Panc1 (cell line): ENCODE data around the gene PYGO2. TPM values are rescaled to one million over a fixed set of nuclear protein-coding genes. Genes with fewer than 3 reads are reported as not detected.

Source experiments
- ATAC-seq: fragments of 200-7000 bp; cut with Tn5 transposase; 2 replicates; pipeline ENCODE4 v1.9.1; 2020; ENCODE audit warnings: mild to moderate bottlenecking, moderate library complexity
- BruUV-seq: library from RNA; stranded (reverse); fragments of 400-500 nt; replicated peaks from 2 replicates; lab custom pipeline; 2021; lab: Mats Ljungman, UMichigan
- CTCF ChIA-PET: fragments of 300-600 bp; sonication (Branson Sonifier 250); formaldehyde crosslinking; loops from one replicate; lab custom pipeline; 2022; ENCODE audit warnings: antibody characterized with exemption; lab: Charles Lee
- POLR2A ChIA-PET: fragments of 300-600 bp; sonication (Branson Sonifier 250); formaldehyde crosslinking; loops from one replicate; lab custom pipeline; 2022; ENCODE audit warnings: antibody characterized with exemption; lab: Charles Lee
- DNase-seq: peaks from one replicate; pipeline ENCODE4 v3.0.0-alpha.2; 2010; ENCODE audit warnings: low read depth, low spot score
- H3K27ac ChIP-seq: 2 replicates; pipeline ENCODE4 v1.5.1; 2011; ENCODE audit warnings: mild to moderate bottlenecking, low read length, inconsistent platforms
- H3K27me3 ChIP-seq: fragments of 200-500 bp; sonication (Bioruptor generic); 2 replicates; pipeline ENCODE4 v1.6.0; 2014; ENCODE audit warnings: low read length, inconsistent platforms; ENCODE audit not compliant: control insufficient read depth, insufficient read depth
- H3K36me3 ChIP-seq: fragments of 200-500 bp; sonication (Bioruptor generic); 2 replicates; pipeline ENCODE4 v1.5.1; 2014; ENCODE audit warnings: inconsistent platforms, mild to moderate bottlenecking, low read length, moderate library complexity; ENCODE audit not compliant: control insufficient read depth, insufficient read depth
- H3K4me1 ChIP-seq: 2 replicates; pipeline ENCODE4 v1.5.1; 2011; ENCODE audit warnings: inconsistent platforms, mild to moderate bottlenecking, low read length, moderate library complexity; ENCODE audit not compliant: control insufficient read depth, insufficient read depth
- H3K4me3 ChIP-seq, 2 experiments: 2 replicates each; pipeline ENCODE4 v1.5.1; 2011 to 2012; ENCODE audit warnings: low read depth in 2 of 2, low read length in 2 of 2, mild to moderate bottlenecking in 2 of 2, inconsistent platforms in 1 of 2, moderate library complexity in 1 of 2
- H3K9me3 ChIP-seq: fragments of 200-500 bp; sonication (Bioruptor generic); 2 replicates; pipeline ENCODE4 v1.5.1; 2014; ENCODE audit warnings: low read depth, mild to moderate bottlenecking, inconsistent platforms, low read length, moderate library complexity; ENCODE audit not compliant: control insufficient read depth, insufficient read depth
- CTCF ChIP-seq: fragments of 450-650 bp; IDR thresholded peaks from 2 replicates; pipeline ENCODE4 v1.5.1; 2017; ENCODE audit warnings: mild to moderate bottlenecking
- POLR2AphosphoS5 ChIP-seq: IDR thresholded peaks from 2 replicates; pipeline ENCODE4 v1.6.1; 2012; ENCODE audit warnings: mild to moderate bottlenecking, low read depth, low read length, moderate library complexity
- REST ChIP-seq, 2 experiments: IDR thresholded peaks; 2 replicates each; pipeline ENCODE4 v1.6.1; 2011 to 2012; ENCODE audit warnings: low read depth in 2 of 2, control low read depth in 1 of 2, low read length in 1 of 2, mild to moderate bottlenecking in 1 of 2, moderate library complexity in 1 of 2; ENCODE audit not compliant: insufficient read depth in 1 of 2
- SIN3A ChIP-seq: IDR thresholded peaks from 2 replicates; pipeline ENCODE4 v1.6.1; 2012; ENCODE audit warnings: low read depth, mild to moderate bottlenecking, low read length, moderate library complexity, borderline replicate concordance; ENCODE audit not compliant: insufficient read depth
- TCF7L2 ChIP-seq: IDR thresholded peaks from 2 replicates; pipeline ENCODE4 v1.6.1; 2011; ENCODE audit warnings: mild to moderate bottlenecking, low read depth, low read length, inconsistent platforms
- in situ Hi-C: cut with HindIII; loops from 2 replicates; pipeline ENCODE4 v1.10.0; 2016; ENCODE audit warnings: low sequenced_read_pairs, low pct_unique_long_range_greater_than_20kb
- intact Hi-C: fragments of 100-400 bp; cut with micrococcal nuclease; formaldehyde crosslinking; loops from one replicate; pipeline ENCODE4 v1.10.0; 2022; ENCODE audit not compliant: unreplicated experiment
- total RNA-seq: library from RNA; stranded (reverse); gene quantifications from one replicate; pipeline ENCODE4 v1.2.1, GENCODE V29; 2021; ENCODE audit not compliant: unreplicated experiment

The PYGO2 gene
- total RNA-seq, 1 experiment from 2014 or later: 41.1 TPM

- BruUV-seq: no TSS peak
- ChIA-PET CTCF (interaction anchor here (1.3 kb wide), 1 partner anchor 15 kb away, joined by 3 read pairs; no protein-coding TSS in a partner anchor), POLR2A (interaction anchor here (1.2 kb wide), 1 partner anchor 9 kb away, joined by 3 read pairs; the partner anchor contains the start of gene LENEP)
- H3K27ac ChIP-seq: peak overlapping the region; percentile 84
- peak overlapping the region; percentile 55 to 86 for H3K4me3 ChIP-seq
- no peaks in the 10 kb centered on the region for H3K9me3 ChIP-seq
- peaks cover 7% of the 10 kb centered on the region; the same call in 1 of the 2 replicates for H3K36me3 ChIP-seq
- ATAC-seq: no peak
- intact Hi-C loops: no loop called here
- H3K4me1 ChIP-seq: peaks cover 8% of the 10 kb centered on the region
- no peak for DNase-seq
- no peak for TF ChIP-seq TCF7L2
- in situ Hi-C loops: no loop called here
- H3K27me3 ChIP-seq: no peaks in the 10 kb centered on the region
Observed at GRCh38 chr1:154983776-154984466, 22.3 kb upstream of the PYGO2 start.

- ChIA-PET CTCF (interaction anchor here (0.7 to 1.3 kb wide), 2 partner anchors 16 to 107 kb away, joined by 3 to 4 read pairs; no protein-coding TSS in a partner anchor), POLR2A (interaction anchor here (1.0 to 1.7 kb wide), 3 partner anchors 9 to 17 kb away, joined by 3 to 10 read pairs (median 6); partner anchors contain the start of gene LENEP)
- DNase-seq: peak; percentile 100
- ATAC-seq: peak; percentile 99
- H3K27me3 ChIP-seq: no peaks in the 10 kb centered on the region
- no peaks in the 10 kb centered on the region for H3K9me3 ChIP-seq
- in situ Hi-C loops (no loop called here), intact Hi-C loops (no loop called here)
- peak; percentile 52; the same call in 1 of the 2 replicates for TF ChIP-seq SIN3A
- peak; percentile 74 for TF ChIP-seq POLR2AphosphoS5
- TF ChIP-seq TCF7L2: no peak
- peaks cover 12% of the 10 kb centered on the region for H3K36me3 ChIP-seq
- peak within 1 kb of the TSS; percentile 55 to 86 for H3K4me3 ChIP-seq
- peaks cover 12% of the 10 kb centered on the region for H3K4me1 ChIP-seq
- peak within 1 kb of the TSS; percentile 94 for H3K27ac ChIP-seq
- BruUV-seq: no TSS peak
Observed at GRCh38 chr1:154982897-154983648, 21.5 kb upstream of the PYGO2 start, which contains the start of gene FLAD1. TSS of gene FLAD1 (plus strand) at chr1:154983344. CDS start at chr1:154983695, 351 bp downstream.

- POLR2A ChIA-PET: interaction anchor here (1.0 to 1.7 kb wide), 2 partner anchors 9 to 18 kb away, joined by 6 to 10 read pairs; no protein-coding TSS in a partner anchor
- in situ Hi-C loops: no loop called here
Observed at GRCh38 chr1:154982341-154982740, 20.8 kb upstream of the PYGO2 start.

More at GRCh38 chr1:154982341-154982740, 20.8 kb upstream of the PYGO2 start:
- peaks cover 16% of the 10 kb centered on the region for H3K4me1 ChIP-seq
- TF ChIP-seq SIN3A (no peak), TCF7L2 (no peak), REST (IDR thresholded peaks at IDR 0.05; ENCODE audit: insufficient read depth in 1 of 2, low read depth in 2 of 2, low read length in 1 of 2) (no peak), POLR2AphosphoS5 (no peak), CTCF (no peak)
- BruUV-seq: no TSS peak
- DNase-seq (no peak), ATAC-seq (no peak)
- H3K27me3 ChIP-seq: no peaks in the 10 kb centered on the region
- CTCF ChIA-PET: interaction anchor here (0.7 kb wide), 1 partner anchor 108 kb away, joined by 4 read pairs; no protein-coding TSS in a partner anchor
- no peaks in the 10 kb centered on the region for H3K9me3 ChIP-seq
- H3K36me3 ChIP-seq: peaks cover 13% of the 10 kb centered on the region
- intact Hi-C loops: no loop called here
- H3K27ac ChIP-seq: peak overlapping the region; percentile 94
- H3K4me3 ChIP-seq: peak overlapping the region; percentile 55 to 56
